Effector CD4-positive, alpha-beta T cell (primary cell): Measurements from ENCODE around the gene NOVA1.

ENCODE experiments used
- DNase-seq: peaks from one replicate; pipeline ENCODE4 v3.0.0-alpha.2; 2020

Gene NOVA1

DNA sequence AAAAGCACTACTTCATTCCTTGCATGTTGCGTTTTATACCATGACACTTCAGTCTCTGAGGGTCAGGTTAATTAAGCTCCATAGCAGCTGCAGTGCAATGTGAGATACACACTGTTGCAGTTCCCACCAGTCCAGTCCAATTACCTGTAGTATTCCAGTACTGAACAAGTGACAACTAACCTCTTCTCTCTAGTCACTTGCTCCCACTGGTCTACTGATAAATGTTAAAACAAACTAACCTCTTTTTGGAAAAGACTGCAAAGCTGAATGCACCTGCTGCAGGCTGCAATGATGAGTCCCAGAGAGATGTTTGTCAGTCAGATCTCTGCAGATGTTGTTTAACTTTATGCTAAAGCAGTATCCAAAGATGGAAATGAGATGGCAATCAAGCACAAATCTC, 7.9 kb downstream of the NOVA1 start:
- no peak for DNase-seq

DNA sequence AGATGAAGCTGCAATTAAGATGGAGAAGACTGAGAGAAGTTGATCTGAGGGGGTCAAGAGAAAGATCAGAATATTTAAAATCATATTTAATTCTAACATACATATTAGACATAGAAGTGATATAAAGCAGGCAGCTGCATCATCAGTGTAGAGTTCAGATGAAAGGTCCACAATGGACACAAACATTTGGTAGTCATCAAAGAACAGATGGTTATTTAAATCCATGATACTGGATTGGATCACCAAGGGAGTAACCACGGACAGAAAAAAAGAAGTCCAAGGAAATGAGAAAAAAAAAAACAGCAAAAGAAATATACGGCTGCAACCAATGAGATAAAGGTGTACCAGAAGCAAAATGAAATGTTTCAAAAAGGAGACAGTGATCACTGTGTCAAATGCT, 20.1 kb downstream of the NOVA1 start:
- DNase-seq: no peak

DNA sequence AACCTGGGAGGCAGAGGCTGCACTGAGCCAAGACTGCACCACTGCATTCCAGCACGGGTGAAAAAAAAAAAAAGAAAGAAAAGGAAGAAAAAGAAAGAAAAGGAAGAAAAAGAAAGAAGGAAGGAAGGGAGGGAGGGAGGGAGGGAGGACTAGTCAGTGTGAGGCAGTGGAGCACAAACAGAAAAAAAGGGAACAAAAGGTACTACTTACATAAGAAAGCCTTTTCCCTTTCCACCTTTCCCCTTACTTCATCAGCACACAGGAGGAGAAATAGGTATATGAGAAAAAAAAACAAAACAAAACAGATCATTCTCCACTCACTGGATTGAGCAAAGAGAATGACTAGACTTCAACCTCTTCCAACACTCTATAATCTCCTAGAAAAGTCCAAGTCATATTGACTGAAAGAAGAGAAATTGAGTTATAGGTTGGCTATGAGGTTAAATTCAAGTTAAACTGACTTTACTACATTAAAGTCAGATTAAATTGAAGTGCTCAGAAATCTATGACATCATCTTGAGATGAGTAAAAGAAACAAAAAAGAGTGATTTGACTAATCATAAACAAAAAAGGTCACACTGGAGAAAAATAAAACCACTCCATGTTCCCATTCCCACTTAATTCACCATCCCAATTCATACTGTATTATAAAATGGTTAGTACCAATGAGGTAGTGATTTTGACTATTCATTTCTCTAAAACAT, 43.6 kb downstream of the NOVA1 start:
- DNase-seq: no peak

DNA sequence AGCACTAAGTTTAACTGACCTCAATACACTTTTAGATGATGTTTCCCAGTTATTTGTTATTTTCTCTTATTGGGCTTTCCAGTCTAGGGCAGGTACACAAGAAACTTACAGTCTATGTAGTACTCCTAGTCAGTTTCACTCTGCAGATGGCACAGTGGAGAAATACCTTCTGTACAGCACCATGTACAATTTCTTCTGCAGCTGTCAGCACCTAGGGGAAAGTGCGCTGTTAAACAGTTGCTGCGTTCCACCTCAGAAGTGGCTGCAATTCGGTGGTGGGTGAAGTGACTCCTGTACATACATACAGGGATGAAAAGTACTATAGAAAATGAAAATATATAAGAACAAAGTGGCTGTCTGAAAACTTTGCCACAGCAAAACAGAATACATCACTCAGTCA, 48.3 kb downstream of the NOVA1 start:
- no peak for DNase-seq

DNA sequence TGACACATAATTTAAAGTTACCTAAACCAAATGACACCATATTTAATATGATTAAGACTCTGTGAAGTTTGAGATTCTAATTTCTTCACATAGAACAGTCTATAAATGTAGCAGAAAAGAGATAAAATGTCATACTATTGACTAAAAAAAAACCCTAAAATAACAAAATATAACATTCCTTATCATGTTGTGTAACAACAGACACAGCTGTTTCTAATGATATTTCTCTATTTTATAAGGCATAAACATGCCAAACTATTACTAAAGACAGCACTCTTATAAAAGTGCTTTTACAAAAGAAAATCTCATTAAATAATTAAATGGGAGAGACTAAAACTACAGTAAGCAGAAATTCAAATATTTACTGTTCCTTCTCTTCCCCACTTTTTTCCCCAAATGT, 49.4 kb downstream of the NOVA1 start:
- no peak for DNase-seq

DNA sequence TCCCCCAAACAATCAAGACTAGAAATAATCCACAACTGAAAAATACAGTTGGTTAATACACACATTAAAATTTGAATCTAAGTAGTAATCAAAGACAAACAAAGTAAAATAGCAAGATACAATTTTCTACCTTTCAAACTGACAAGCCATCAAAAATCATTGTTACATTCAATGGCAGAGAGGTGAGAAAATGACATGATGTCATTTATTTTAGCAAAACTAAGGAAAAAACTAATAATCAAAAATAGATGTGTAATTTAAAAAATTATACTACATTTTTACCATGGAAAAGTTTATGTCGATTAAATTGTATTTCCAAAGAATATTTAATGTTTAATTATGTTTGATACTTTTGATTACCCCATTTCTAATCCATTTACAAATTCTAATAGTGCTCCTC, 59.7 kb downstream of the NOVA1 start:
- no peak for DNase-seq

DNA sequence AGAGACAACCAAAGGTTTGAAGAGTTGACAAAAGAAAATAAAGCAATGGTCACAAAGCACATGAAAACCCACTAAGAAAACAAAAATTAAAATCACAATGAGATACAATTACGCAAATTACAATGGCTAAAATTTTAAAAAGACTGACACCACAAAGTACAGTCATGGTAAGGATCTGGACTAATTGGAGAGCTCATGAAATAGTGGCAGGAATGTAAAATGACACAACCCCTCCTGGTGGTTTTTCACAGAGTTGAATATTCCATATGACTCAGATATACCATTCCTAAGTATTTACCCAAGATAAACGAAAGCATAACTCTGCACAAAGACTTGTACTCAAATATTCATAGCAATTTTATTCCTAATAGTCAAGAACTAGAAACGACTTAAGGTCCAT, 65.9 kb downstream of the NOVA1 start:
- DNase-seq: no peak

DNA sequence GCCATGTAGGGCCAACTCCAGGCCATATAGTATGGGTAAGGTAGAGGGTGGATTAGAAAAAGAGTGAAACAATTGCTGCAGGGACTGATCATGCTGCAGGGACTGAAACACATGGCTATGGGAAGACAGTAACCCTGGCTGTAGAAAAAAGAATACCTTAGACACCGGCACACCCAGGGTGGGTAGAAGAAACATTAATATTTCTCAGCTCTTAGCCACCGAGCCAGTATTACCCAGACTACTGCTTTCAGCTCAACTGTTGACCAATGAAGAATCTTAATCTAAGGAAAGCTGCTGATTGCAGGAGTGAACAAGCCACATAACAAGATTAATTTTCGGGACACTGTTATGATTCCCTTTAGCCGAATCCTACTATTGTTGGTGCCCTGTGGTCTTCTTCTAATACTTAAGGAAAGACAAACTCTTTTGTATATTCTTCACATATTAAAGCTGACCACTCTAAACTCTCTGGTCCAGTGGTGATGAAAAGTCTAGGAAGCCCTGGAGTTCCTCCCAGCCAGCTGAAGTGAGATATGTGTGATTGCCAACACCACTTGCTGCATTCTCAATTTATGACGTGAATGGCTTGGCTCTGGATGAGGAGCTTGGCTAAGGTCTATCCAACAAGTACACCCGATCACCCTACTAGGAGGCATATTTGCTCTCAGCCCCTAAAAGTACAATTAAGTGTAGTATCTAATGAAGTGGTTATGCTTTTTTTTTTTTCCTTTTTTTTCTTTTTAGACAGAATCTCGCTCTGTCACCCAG, 69.2 kb downstream of the NOVA1 start:
- no peak for DNase-seq

DNA sequence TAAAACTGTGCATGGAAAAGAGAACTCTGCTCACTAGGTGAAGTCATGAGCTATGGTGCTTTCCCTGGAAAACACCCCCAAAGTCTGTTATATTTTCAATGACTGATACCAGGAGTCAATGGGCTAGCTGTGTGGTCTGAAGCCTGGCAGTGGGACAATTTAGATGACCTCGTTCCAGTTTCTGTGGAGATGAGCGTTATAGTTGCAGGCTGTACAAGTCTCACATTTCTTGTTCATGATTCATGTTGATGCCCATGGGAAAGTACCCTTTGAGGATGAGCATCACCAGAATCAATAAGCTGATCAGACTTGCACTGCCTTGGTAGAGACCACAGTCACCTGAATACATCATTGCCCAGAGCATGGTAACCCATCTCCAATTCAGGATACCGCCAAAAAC, 70.7 kb downstream of the NOVA1 start:
- no peak for DNase-seq

DNA sequence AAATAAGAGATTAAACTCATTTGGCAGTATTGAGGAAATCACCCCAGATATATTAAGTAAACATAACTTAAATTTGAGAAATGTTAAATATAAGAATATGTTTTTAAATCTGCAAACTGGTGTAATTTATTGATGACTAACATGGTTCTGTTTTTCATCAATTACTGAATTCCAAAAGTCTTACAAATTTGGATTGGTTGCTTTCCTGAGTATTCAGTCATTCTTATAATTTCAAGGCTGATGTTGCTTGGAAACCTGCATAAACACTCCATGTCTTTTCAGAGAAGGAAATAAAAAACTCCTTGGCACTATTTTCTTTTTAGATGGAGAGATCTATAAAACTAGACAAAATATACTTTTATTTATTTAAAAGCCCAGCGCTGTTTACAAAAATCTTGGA, 71.7 kb downstream of the NOVA1 start:
- no peak for DNase-seq

DNA sequence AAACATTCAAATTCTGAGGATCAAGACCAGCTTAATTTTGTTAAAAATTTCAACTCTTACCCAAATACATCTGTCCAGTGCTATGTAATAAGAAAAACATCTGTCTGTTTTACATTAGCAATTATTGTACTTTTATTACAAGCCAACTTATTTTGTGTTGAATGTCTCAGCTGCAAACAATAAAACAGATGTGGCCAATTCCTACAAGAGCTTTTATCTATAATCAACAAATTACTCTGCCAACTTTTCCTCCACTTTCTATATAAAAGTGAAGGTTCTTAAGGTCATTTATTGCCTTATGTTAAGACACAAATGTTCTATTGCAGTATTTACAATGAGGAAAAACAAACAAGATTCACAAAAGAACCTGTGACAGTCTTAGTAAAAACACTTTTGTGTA, 72.7 kb downstream of the NOVA1 start:
- no peak for DNase-seq

DNA sequence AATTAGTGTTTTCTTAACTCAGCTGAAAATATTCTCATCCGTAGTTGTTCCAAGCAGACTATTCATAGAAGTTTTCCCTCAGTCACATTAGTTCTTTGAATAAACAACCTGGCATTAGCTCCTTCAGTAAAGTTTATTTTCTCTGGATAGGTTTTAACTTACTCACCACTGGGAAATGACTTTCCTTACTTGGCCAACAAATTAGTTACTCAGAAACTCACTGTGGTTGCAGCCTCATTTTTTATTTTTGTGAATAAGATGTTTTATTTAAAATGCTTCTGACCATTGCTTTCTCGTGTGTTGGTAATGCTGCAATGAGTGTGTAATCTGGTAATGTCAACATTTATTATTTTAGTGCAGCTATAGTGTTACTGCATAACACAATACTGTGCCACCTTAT, 74.9 kb downstream of the NOVA1 start:
- no peak for DNase-seq

DNA sequence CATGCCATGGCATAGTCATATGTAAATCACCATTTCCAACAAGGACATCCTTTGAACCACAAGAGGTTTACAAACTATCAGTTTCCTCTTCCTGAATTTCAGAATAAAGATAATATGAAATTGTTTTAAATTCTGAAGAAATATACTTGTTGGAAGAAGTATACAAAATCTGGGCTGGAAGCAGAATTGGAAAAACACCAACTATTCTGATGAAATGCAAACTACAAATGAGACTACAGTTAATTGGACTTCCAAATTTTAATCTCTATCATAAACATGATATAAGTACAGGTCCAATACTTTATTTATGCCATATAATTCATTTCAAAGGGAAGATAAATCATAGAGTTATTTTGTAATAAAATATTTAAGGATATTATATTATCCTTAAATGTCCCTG, 80.1 kb downstream of the NOVA1 start:
- DNase-seq: no peak

DNA sequence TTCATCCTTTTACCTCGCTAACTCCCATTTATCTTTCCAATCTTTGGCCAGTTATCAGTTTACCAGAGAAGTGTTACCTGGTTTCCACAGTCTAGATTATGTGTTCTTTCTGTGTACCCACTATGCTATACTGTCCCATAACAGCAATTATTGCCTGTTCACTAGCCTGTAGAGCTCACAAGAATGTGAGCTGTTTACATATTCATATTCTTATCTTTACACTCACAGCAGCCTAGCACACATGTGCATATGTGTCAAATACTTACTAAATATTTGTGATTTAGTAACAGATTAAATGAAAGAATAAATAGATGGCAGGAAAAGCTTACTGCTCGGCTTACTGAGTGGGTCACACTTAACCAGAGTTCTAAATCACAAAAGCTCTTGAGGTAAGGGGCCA, 97.8 kb downstream of the NOVA1 start:
- DNase-seq: no peak

DNA sequence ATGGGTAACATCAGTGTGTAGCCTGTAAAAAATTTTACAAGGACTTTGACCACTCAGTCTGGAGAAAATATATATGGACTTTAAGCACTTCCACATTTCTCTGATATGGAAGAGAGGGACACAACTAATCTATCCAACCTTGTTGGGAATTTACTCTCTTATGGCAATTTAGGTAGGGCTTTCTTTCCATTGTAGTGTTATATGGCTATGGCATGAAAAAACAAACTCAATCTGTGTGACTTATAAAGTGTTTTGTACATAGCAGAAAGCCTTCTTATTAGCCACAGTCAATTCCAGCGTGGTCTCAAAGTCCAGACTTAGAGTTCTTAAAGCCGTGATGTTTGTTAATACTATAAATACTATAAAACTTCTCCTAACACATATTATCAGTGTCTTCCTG, 98.3 kb downstream of the NOVA1 start:
- no peak for DNase-seq

DNA sequence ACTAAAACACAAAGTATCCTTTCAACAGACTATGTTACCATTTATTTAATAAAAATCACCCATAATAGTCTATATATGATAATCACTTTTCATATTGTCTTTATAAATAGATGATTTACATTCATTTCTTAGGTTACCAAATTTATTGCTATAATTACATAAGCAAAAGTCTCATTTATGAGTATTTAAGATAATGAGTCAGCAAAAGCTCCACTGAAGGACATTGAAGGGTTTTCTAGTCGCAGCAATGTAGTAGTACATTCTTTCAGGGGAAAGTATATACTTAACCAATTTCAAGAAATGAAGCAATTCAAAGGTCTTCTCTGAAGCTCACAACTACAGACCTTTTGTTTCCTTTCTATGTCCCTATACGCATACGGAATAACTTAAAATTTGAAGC, 110.9 kb downstream of the NOVA1 start:
- no peak for DNase-seq

DNA sequence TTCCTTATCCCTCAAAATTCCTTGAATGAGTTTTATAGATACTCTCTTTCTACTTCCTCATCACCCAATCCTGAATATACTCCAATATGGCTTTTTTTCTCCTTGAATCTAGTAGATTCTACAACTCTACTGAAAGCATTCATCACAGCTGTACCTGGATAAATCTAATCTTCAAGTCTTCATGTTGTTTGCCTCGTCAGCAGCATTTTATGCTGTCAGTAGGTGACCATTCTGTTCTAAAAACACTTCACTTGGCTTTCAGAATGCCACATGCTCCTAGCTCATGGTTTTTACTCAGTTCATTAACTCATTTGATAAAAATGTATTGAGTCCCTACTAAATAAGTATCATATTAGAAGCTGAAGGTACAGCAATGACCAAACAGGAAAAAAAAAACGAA, 113.3 kb downstream of the NOVA1 start:
- no peak for DNase-seq

DNA sequence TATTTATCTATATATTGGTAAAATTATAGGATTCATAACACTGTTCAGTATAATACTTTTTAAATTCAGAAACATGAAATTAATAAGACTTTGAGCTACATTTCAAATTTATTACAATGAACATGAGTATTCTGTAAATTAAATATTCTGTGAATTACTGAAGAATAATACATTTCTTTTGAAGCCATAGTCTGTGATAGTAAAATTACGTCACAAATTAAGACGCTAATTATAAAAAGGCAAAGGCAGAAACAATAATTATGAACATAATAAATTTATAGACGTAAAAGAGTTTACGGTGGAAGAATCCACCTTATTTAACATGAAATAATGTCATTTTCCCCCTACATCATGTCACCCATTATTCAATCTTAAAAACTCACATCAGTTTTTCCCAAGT, 118.9 kb downstream of the NOVA1 start:
- no peak for DNase-seq

DNA sequence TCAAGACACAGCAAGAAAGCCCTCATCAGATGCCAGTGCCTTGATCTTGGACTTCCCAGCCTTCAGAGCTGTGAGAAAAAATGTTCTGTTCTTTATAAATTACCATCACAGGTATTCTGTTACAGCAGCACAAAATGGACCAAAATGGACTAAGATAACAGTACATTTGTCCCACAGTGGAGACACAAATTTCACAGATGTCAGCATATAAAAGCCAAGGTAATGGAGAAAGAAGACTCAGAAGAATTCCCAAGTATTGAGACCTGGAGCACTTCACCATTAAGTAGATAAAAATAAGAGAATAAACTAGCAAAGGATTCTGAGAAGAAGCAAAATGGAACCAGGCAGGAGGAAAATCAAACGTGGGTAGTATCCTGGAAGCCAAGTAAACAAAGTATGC, 131.0 kb downstream of the NOVA1 start:
- DNase-seq: no peak

DNA sequence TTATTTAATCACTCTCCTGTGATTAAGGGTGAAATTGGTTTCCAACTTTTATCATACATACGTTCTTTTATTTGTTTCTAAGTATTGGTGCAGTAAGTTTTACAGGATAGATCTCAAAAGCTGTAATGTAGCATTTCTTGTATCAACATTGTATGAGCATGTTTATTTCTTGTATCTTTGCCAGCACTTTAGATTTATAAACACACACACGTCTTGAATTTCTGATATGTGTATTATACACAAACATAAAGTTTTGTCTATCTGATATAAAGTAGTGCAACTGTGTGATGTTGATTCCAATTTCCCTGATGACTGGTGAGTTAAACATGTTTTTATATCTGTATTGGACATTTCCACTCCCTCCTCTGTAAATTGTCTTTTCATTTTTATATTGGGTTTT, 134.7 kb downstream of the NOVA1 start:
- no peak for DNase-seq

DNA sequence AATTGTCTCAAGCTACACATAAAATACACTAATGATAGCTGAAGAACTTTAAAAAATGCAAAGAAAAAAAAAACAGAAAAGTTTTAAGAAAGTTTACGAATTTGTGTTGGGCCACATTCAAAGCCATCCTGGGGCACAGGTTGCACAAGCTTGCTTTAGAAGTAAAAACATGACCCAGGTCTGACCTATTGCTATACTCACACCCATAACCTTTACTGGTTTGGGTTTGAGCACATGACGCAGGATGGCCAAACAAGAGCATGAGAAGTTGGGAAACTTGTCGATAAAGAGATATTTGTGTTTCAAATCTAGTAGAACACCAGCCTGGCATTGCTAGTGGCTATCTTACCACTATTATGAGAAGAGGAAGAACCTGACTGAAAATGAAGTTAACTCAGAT, 143.7 kb downstream of the NOVA1 start:
- DNase-seq: no peak

DNA sequence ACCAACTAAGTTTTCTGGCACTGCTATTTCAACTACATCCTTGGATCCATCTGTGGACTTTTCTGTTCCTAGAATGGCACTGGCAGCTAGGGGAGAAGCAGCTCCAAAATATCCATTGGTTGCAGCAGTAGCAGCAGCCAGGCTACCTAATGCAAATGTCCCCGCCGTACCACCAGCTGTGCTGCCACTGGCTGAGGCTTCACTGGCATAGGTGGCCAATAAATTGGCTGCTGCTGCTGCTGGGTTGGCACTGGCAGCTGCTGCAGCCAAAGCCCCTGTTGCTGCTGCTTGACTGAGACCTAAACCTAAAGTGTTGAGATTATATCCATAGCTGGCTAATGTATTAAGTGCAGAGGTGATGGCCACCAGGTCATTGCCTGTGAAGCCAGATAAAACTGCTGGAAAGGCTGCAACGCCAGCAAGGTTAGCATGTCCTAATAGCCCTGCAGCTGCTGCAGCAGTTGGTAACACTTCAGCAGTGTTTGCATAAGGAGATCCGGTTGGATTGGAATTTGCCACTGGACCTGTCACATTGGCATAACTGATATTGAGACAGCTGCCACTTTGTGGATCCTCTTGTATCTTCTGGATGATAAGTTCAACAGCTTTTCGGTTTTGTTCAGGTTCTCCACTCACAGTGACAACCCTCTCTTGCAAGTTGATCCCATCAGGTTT, 149.5 kb downstream of the NOVA1 start:
- DNase-seq: no peak

DNA sequence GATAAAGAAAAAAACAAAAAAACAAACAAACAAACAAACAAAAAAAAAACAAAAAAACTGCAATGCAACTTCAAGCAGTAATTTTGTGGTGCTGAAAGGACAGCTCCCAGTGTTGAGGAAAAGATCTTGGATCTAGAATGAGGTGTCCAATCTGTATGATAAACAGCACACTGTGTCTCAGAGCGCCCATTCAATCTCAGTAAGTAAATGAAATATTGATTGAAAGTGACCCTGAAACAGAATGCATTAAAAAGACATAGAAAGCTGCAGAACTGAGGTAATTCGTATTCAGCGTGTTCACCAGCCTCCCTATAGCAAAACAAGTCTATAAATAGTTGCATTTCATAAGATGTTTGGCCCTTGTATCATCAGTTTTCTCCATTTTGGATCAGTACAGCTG, 153.0 kb downstream of the NOVA1 start:
- DNase-seq: no peak

DNA sequence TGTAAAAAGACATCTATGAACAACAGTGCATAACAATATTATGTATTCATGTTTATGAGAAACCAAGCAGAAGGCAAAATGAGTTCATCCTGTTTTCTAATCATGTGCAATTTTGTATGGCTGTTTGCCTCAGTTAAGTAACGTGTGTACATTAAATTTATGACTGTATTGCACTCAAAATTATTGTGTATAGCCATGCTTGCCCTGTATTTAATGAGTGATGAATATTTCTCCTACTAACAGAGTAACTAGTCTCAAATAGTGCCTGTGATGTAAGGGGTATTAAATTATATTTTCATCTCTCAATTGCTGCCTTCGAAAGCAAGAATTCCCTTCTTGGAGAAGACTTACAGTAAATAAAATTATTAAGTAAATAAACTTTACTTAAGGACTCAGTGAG, 154.2 kb downstream of the NOVA1 start:
- DNase-seq: no peak
